Lower leg skin (tissue), 4 donors: ENCODE data around the gene TBKBP1. TPM values are rescaled to one million over a fixed set of nuclear protein-coding genes. Genes with fewer than 3 reads are reported as not detected.
"Not testable (repeated sequence)": the region's sequence is repeated elsewhere in the genome, so short reads cannot be mapped to it uniquely, and the experiment has no call there.

Experiments
- DNase-seq, 2 donors: peaks; one replicate each; pipeline ENCODE4 v3.0.0-alpha.2; 2019; ENCODE audit warnings: low spot score in 2 of 2
- H3K4me3 ChIP-seq: fragments of 200-600 bp; sonication (generic); 2 replicates; pipeline ENCODE4 v1.5.1; 2017; ENCODE audit warnings: mild to moderate bottlenecking, low read depth; ENCODE audit not compliant: poor library complexity, severe bottlenecking
- CTCF ChIP-seq, 3 donors: fragments of 450-650 bp; IDR thresholded peaks; one replicate each; pipeline ENCODE4 v1.5.1; 2016; ENCODE audit warnings: antibody characterized with exemption in 3 of 3, mild to moderate bottlenecking in 3 of 3, moderate library complexity in 2 of 3
- POLR2A ChIP-seq, 2 donors: fragments of 450-650 bp; IDR thresholded peaks; one replicate each; pipeline ENCODE4 v1.6.1; 2016 to 2017; ENCODE audit warnings: antibody characterized with exemption in 2 of 2, mild to moderate bottlenecking in 1 of 2, moderate library complexity in 1 of 2
- WGBS, 2 donors: methylation state at CpG; one replicate each; pipeline ENCODE4 v1.1.5; 2018; 5-methylcytosine and 5-hydroxymethylcytosine counted together
- intact Hi-C: fragments of 100-400 bp; cut with DNase I; formaldehyde crosslinking; loops from one replicate; pipeline ENCODE4 v1.15.0; 2023; ENCODE audit warnings: low total_unique reads
- total RNA-seq, 4 donors: library from RNA; depleted of rRNA; stranded (reverse); fragments of >200 nt; gene quantifications; one replicate each; pipeline ENCODE4 v1.1.0, GENCODE V29; 2016

TBKBP1 gene
- total RNA-seq, 4 donors from 2014 or later, result 7.1 to 14.7 (median 9.3) TPM

- 95 to 97% methylated on average over 2 of the region's 2 CpGs for WGBS, 2 donors
- TF ChIP-seq POLR2A (IDR thresholded peaks at IDR 0.05) (no peak), CTCF (IDR thresholded peaks at IDR 0.05) (no peak)
- intact Hi-C loops, result no loop called here
- no peak for DNase-seq
- no peak overlapping the region for H3K4me3 ChIP-seq
Observed at GRCh38 chr17:47682138-47682537, 11.8 kb upstream of the TBKBP1 start.

- H3K4me3 ChIP-seq, DNase-seq, intact Hi-C loops: not testable (repeated sequence)
- 77 to 79% methylated on average over 4 of the region's 4 CpGs for WGBS, 2 donors
Observed at GRCh38 chr17:47682727-47683126, 11.2 kb upstream of the TBKBP1 start.

GRCh38 chr17:47684025-47684424, 9.9 kb upstream of the TBKBP1 start:
- DNase-seq, result no peak
- TF ChIP-seq CTCF (IDR thresholded peaks at IDR 0.05), result no peak
- TF ChIP-seq POLR2A (IDR thresholded peaks at IDR 0.05), result no peak
- intact Hi-C loops, result no loop called here
- H3K4me3 ChIP-seq, result no peak overlapping the region
- 87 to 88% methylated on average over 4 of the region's 4 CpGs for WGBS, 2 donors

GRCh38 chr17:47684535-47685193, 9.3 kb upstream of the TBKBP1 start:
- no peak overlapping the region for H3K4me3 ChIP-seq
- DNase-seq, result no peak
- intact Hi-C loops, result no loop called here
- WGBS, 2 donors, result 79 to 81% methylated on average over 4 of the region's 4 CpGs
- no peak for TF ChIP-seq POLR2A (IDR thresholded peaks at IDR 0.05)
- no peak for TF ChIP-seq CTCF (IDR thresholded peaks at IDR 0.05)

- intact Hi-C loops, result no loop called here
- no peak for DNase-seq
- no peak overlapping the region for H3K4me3 ChIP-seq
- no peak for TF ChIP-seq POLR2A (IDR thresholded peaks at IDR 0.05)
- no peak for TF ChIP-seq CTCF (IDR thresholded peaks at IDR 0.05)
- WGBS, 2 donors, result 91% methylated on average over 4 of the region's 4 CpGs
Observed at GRCh38 chr17:47685556-47686275, 8.2 kb upstream of the TBKBP1 start.

- intact Hi-C loops, result no loop called here
- 68 to 81% methylated on average over 1 of the region's 1 CpG for WGBS, 2 donors
- DNase-seq, result no peak
Observed at GRCh38 chr17:47686276-47686635, 7.7 kb upstream of the TBKBP1 start.

More at GRCh38 chr17:47686276-47686635, 7.7 kb upstream of the TBKBP1 start:
- TF ChIP-seq POLR2A (IDR thresholded peaks at IDR 0.05) (no peak), CTCF (IDR thresholded peaks at IDR 0.05) (no peak)
- H3K4me3 ChIP-seq, result no peak overlapping the region
